ENCODE measurements around the gene GAS6. TPM values are rescaled to one million over a fixed set of nuclear protein-coding genes. Genes with fewer than 3 reads are reported as not detected.
A peak's percentile ranks its signal among the peaks of the same experiment; 100 is the strongest.

Gene GAS6
- total and polyA plus RNA-seq, 3 donors from 2014 or later: 193 to 575 (median 416) TPM

DNA sequence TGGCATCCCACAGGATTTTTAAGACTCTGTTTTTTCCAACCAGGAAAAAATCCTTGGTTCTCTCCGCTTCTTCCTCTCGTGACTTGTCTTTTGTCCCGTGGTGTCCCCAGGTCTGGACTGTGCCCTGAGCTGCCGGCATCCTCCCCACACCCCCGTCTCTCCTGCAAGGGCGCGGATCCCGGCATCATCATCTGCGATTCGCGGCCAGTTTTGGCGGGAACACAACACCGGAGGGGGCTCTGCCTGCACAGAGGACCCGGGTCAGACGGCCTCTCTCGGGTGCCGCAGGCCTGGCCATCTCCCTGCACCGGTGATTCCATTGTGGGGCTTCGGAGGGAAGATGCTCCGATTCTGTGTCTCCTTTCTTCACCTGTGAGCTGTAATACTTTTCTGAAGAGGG lies 18.8 kb upstream of the GAS6 start:
- Histone ChIP-seq H3K27ac (peak overlapping the region in 1 of 2 donors; percentile 63), H3K27me3 (no peaks in the 10 kb centered on the region), H3K36me3 (ENCODE audit: low read depth, missing control alignments) (no peaks in the 10 kb centered on the region), H3K4me1 (peaks cover 21% of the 10 kb centered on the region), H3K9me3 (no peaks in the 10 kb centered on the region), H3K4me3 (peak overlapping the region; percentile 42 to 51)
- DNase-seq: no peak
- intact Hi-C loops (cut with DNase I; ENCODE audit: low total_unique reads): no loop called here
- TF ChIP-seq CTCF (IDR thresholded peaks at IDR 0.05): no peak
- 36 to 60% methylated on average over 19 to 20 of the region's 20 CpGs for WGBS, 2 donors

DNA sequence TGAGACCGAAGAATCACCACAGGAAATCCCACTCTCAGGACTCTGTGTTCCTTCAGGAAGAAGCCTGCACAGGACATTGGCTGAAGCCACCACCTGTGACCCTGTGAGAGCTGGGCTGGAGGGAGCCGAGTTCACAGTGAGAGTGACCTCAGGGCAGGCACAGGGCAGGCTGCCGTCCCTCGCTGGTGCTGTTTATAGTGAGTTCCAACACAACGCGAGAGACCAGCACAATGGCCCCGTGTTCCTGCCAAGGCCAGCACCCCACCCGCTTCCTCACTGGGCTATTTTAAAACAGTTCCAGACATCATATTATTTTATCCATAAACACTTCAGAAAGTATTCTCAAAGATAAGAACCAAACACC lies 18.4 kb upstream of the GAS6 start:
- Histone ChIP-seq H3K27me3 (no peaks in the 10 kb centered on the region), H3K4me1 (peaks cover 21% of the 10 kb centered on the region), H3K27ac (peak overlapping the region in 1 of 2 donors; percentile 63), H3K36me3 (ENCODE audit: low read depth, missing control alignments) (no peaks in the 10 kb centered on the region), H3K9me3 (no peaks in the 10 kb centered on the region), H3K4me3 (no peak overlapping the region)
- DNase-seq: peak; percentile 75
- TF ChIP-seq CTCF (IDR thresholded peaks at IDR 0.05) (no peak), POLR2A (IDR thresholded peaks at IDR 0.05) (no peak)
- intact Hi-C loops (cut with DNase I; ENCODE audit: low total_unique reads): no loop called here
- 32% methylated on average over 6 to 8 of the region's 8 CpGs for WGBS, 2 donors

DNA sequence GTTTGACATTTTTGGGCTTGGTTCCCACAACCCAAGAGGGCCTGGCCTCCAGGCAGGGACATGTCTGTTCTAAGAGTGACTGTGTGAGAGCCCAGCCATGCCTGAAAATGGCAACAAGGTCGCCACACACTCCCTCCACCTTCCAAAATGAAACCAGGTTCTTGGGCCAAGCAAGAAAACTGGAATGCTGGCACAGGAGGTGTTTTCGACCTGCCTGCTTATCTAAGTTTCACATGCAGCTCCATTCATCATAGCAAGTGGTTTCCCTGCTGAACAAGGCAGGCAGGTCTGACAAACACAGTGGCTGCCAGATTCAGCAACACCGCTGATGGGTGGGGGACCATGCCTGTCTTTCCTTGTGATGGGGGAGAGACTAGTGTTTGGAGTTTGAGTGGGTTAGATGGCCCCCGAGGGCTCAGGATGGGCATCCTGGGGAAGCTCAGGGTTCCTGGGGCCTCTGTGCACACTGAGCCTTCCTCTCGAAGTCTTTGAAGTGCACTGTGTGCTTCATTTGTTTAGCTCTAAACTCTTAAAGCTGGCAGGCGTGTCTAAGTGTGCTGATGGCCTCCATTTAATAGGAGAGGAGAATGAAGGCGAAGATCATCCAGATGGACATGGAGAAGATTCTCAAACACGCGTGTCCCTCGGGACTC lies 17.9 kb upstream of the GAS6 start:
- WGBS, 2 donors: 47 to 58% methylated on average over 8 to 10 of the region's 10 CpGs
- TF ChIP-seq POLR2A (IDR thresholded peaks at IDR 0.05) (no peak), CTCF (IDR thresholded peaks at IDR 0.05) (no peak)
- intact Hi-C loops (cut with DNase I; ENCODE audit: low total_unique reads): no loop called here
- Histone ChIP-seq H3K4me3 (no peak overlapping the region), H3K4me1 (peaks cover 21% of the 10 kb centered on the region), H3K27me3 (no peaks in the 10 kb centered on the region), H3K27ac (peak overlapping the region in 1 of 2 donors; percentile 49), H3K36me3 (ENCODE audit: low read depth, missing control alignments) (no peaks in the 10 kb centered on the region), H3K9me3 (no peaks in the 10 kb centered on the region)
- no peak for DNase-seq

DNA sequence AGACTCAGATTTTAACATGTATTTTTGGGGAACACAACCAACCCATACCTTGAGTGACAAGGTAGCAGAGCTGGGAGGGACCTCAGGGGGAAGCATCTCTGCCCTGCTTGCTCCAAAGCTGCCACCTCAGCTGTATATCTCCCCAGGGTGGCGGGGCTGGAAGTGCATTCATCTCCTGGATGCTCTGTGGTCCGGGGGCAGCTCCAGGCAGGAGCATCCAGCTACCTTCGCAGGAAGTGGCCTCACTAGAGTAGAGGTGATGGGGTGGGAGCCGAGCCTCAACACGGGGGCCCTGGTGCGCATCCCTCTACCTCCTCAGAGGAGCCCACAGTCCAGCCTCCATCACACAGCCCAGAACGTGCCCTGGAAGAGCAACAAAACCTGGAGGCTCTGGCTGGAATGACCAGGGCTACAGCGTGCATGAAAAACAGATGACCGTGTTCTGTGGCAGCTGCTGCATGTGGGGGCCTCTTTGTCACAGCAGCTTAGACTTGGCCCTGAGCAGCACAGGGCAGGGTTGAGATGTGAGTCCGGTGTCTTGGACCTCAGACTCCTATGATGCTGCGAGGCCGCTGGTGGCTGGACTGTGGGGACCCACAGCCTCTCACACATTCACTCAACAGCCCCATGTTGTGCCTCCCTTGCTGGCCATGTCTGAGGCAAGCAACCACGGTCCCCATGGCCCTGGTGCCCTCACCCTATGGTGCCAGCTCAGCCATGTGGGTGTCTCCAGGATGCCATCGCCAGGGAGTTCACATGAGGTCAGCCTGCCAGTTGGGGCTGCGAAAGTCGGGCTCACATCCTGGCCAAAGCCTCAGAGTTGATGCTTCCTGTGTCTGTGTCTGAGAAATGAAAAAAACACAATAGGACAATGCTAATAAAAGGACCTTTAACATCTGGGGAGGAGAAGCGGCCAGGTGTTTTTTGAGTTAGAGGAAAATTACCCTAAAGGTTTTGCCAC lies 17.1 kb upstream of the GAS6 start:
- Histone ChIP-seq H3K27me3 (no peaks in the 10 kb centered on the region), H3K4me1 (peaks cover 21% of the 10 kb centered on the region), H3K36me3 (ENCODE audit: low read depth, missing control alignments) (no peaks in the 10 kb centered on the region), H3K4me3 (no peak overlapping the region), H3K27ac (no peak overlapping the region), H3K9me3 (no peaks in the 10 kb centered on the region)
- intact Hi-C loops (cut with DNase I; ENCODE audit: low total_unique reads): no loop called here
- TF ChIP-seq CTCF (IDR thresholded peaks at IDR 0.05): no peak
- no peak for TF ChIP-seq POLR2A (IDR thresholded peaks at IDR 0.05)
- no peak for DNase-seq
- 75 to 93% methylated on average over 10 to 17 of the region's 17 CpGs for WGBS, 2 donors
